Neural cell (in vitro differentiated cells): ENCODE measurements around the gene KDM4B. TPM values are rescaled to one million over a fixed set of nuclear protein-coding genes. Genes with fewer than 3 reads are reported as not detected.

Experiments
- H2AFZ ChIP-seq: fragments of 200-600, 300-800 bp; sonication (generic), shearing (Covaris generic); 2 replicates; pipeline ENCODE4 v1.6.0; 2014; ENCODE audit warnings: low read depth, mild to moderate bottlenecking, antibody characterized with exemption, low read length, moderate library complexity
- H3F3A ChIP-seq: fragments of 200-600 bp; shearing (Covaris generic); 2 replicates; pipeline ENCODE4 v1.6.1; 2016; ENCODE audit warnings: mild to moderate bottlenecking, moderate library complexity, mixed read lengths, antibody characterized with exemption, low read length; ENCODE audit not compliant: insufficient read depth, poor library complexity, severe bottlenecking
- H3K27ac ChIP-seq: fragments of 200-600, 300-800 bp; sonication (generic), shearing (Covaris generic); 2 replicates; pipeline ENCODE4 v1.5.1; 2014; ENCODE audit warnings: mild to moderate bottlenecking, low read length, moderate library complexity
- H3K27me3 ChIP-seq: fragments of 300-800, 200-600 bp; sonication (generic), shearing (Covaris generic); 2 replicates; pipeline ENCODE4 v1.6.0; 2014; ENCODE audit warnings: mild to moderate bottlenecking, low read depth, low read length, moderate library complexity; ENCODE audit not compliant: insufficient read depth
- H3K36me3 ChIP-seq: fragments of 300-800, 200-600 bp; sonication (generic), shearing (Covaris generic); 2 replicates; pipeline ENCODE4 v1.5.1; 2014; ENCODE audit warnings: mild to moderate bottlenecking, antibody characterized with exemption, low read length, moderate library complexity; ENCODE audit not compliant: insufficient read depth
- H3K4me2 ChIP-seq: fragments of 300-800, 200-600 bp; sonication (generic), shearing (Covaris generic); 2 replicates; pipeline ENCODE4 v1.6.0; 2014; ENCODE audit warnings: mild to moderate bottlenecking, low read length
- H3K4me3 ChIP-seq: fragments of 300-800, 200-600 bp; sonication (generic), shearing (Covaris generic); 2 replicates; pipeline ENCODE4 v1.5.1; 2014; ENCODE audit warnings: mild to moderate bottlenecking, low read length, moderate library complexity
- H3K79me2 ChIP-seq: fragments of 200-600 bp; shearing (Covaris generic); replicated peaks from 2 replicates; pipeline ENCODE4 v1.6.0; 2014; ENCODE audit warnings: mild to moderate bottlenecking, low read length, moderate library complexity; ENCODE audit not compliant: insufficient read depth
- H3K9ac ChIP-seq: fragments of 300-800, 200-600 bp; sonication (generic), shearing (Covaris generic); 2 replicates; pipeline ENCODE4 v1.6.1; 2016; ENCODE audit warnings: mild to moderate bottlenecking, low read length, mixed read lengths
- H3K9me2 ChIP-seq: fragments of 200-600 bp; shearing (Covaris generic); 2 replicates; pipeline ENCODE4 v1.6.1; 2016; ENCODE audit warnings: mild to moderate bottlenecking, low read length, mixed read lengths; ENCODE audit not compliant: insufficient read depth
- H3K9me3 ChIP-seq: fragments of 200-600, 300-800 bp; sonication (generic), shearing (Covaris generic); 2 replicates; pipeline ENCODE4 v1.6.1; 2016; ENCODE audit warnings: mild to moderate bottlenecking, mixed run types, low read length, moderate library complexity, mixed read lengths
- H4K20me1 ChIP-seq: fragments of 200-600 bp; shearing (Covaris generic); 2 replicates; pipeline ENCODE4 v1.6.1; 2016; ENCODE audit warnings: mild to moderate bottlenecking, mixed run types; ENCODE audit not compliant: insufficient read depth
- CTCF ChIP-seq: fragments of 450-650 bp; IDR thresholded peaks from 2 replicates; pipeline ENCODE4 v1.5.1; 2014; ENCODE audit warnings: antibody characterized with exemption, mild to moderate bottlenecking, moderate library complexity; ENCODE audit not compliant: poor library complexity, severe bottlenecking
- EP300 ChIP-seq: fragments of 450-650 bp; conservative IDR thresholded peaks from 2 replicates; pipeline ENCODE4 v1.6.1; 2014; ENCODE audit warnings: antibody characterized with exemption, mild to moderate bottlenecking, moderate library complexity; ENCODE audit not compliant: poor library complexity, severe bottlenecking
- EZH2 ChIP-seq: fragments of 200-600, 300-800 bp; shearing (Covaris generic), sonication (generic); IDR thresholded peaks from 2 replicates; pipeline ENCODE4 v1.6.1; 2014; ENCODE audit warnings: antibody characterized with exemption, low read length, borderline replicate concordance, mild to moderate bottlenecking; ENCODE audit not compliant: insufficient read depth, poor library complexity, severe bottlenecking
- MXI1 ChIP-seq: fragments of 450-650 bp; conservative IDR thresholded peaks from 2 replicates; pipeline ENCODE4 v1.6.1; 2014; ENCODE audit warnings: antibody characterized with exemption, mild to moderate bottlenecking; ENCODE audit not compliant: poor library complexity, severe bottlenecking
- POLR2AphosphoS5 ChIP-seq: IDR thresholded peaks from 2 replicates; pipeline ENCODE4 v1.6.1; 2012
- RAD21 ChIP-seq: fragments of 450-650 bp; conservative IDR thresholded peaks from 2 replicates; pipeline ENCODE4 v1.6.1; 2014; ENCODE audit warnings: antibody characterized with exemption, mild to moderate bottlenecking, moderate library complexity
- REST ChIP-seq: IDR thresholded peaks from 2 replicates; pipeline ENCODE4 v1.6.1; 2012; ENCODE audit warnings: borderline replicate concordance
- SMC3 ChIP-seq: fragments of 450-650 bp; conservative IDR thresholded peaks from 2 replicates; pipeline ENCODE4 v1.6.1; 2014; ENCODE audit warnings: antibody characterized with exemption, mild to moderate bottlenecking, moderate library complexity; ENCODE audit not compliant: poor library complexity
- TAF1 ChIP-seq: IDR thresholded peaks from 2 replicates; pipeline ENCODE4 v1.6.1; 2012; ENCODE audit warnings: low read depth
- polyA plus RNA-seq: library from polyadenylated mRNA; depleted of rRNA; stranded (reverse); fragments of >200 nt; gene quantifications from 2 replicates; pipeline ENCODE4 v1.2.3, GENCODE V29; 2014

KDM4B gene
- polyA plus RNA-seq, 1 donor from 2014 or later, result 19.1 TPM

- Histone ChIP-seq H3F3A (no peaks in the 10 kb centered on the region), H3K4me2 (no peak overlapping the region), H3K9ac (peak overlapping the region; percentile 37), H2AFZ (no peak overlapping the region), H3K36me3 (no peaks in the 10 kb centered on the region), H3K27ac (peak overlapping the region; percentile 61), H4K20me1 (no peaks in the 10 kb centered on the region), H3K79me2 (no peaks in the 10 kb centered on the region), H3K27me3 (no peaks in the 10 kb centered on the region), H3K9me2 (no peaks in the 10 kb centered on the region), H3K9me3 (no peaks in the 10 kb centered on the region), H3K4me3 (peak overlapping the region; percentile 20)
- no peak for TF ChIP-seq TAF1
- no peak for TF ChIP-seq RAD21
- no peak for TF ChIP-seq REST
- TF ChIP-seq POLR2AphosphoS5, result no peak
- TF ChIP-seq MXI1, result no peak
- TF ChIP-seq SMC3, result no peak
- no peak for TF ChIP-seq EP300
- TF ChIP-seq CTCF, result no peak
- no peak for TF ChIP-seq EZH2
These were observed 144.0 kb downstream of the KDM4B start for GRCh38 chr19:5112681-5113575.

GRCh38 chr19:5113633-5114586 is 145.0 kb downstream of the KDM4B start:
- no peaks in the 10 kb centered on the region for H3K36me3 ChIP-seq

More at GRCh38 chr19:5113633-5114586, 145.0 kb downstream of the KDM4B start:
- H3K9me2 ChIP-seq, result no peaks in the 10 kb centered on the region
- no peak overlapping the region for H3K4me3 ChIP-seq
- H3F3A ChIP-seq, result no peaks in the 10 kb centered on the region
- no peaks in the 10 kb centered on the region for H4K20me1 ChIP-seq
- no peaks in the 10 kb centered on the region for H3K27me3 ChIP-seq
- H3K79me2 ChIP-seq, result no peaks in the 10 kb centered on the region
- TF ChIP-seq RAD21 (no peak), POLR2AphosphoS5 (no peak), MXI1 (no peak), CTCF (no peak), SMC3 (no peak), REST (no peak), TAF1 (no peak), EZH2 (no peak), EP300 (no peak)
- H2AFZ ChIP-seq, result no peak overlapping the region
- no peaks in the 10 kb centered on the region for H3K9me3 ChIP-seq
- no peak overlapping the region for H3K4me2 ChIP-seq
- peak overlapping the region; percentile 61 for H3K27ac ChIP-seq
- H3K9ac ChIP-seq, result peak overlapping the region; percentile 37
